Stimulated activated CD8-positive, alpha-beta memory T cell treated with anti-CD3 and anti-CD28 coated beads, Interleukin-2, amount 100 ng/mL, for 1 hour (primary cell): ENCODE measurements around the gene ANKRD11.
"Not testable (repeated sequence)": the region's sequence is repeated elsewhere in the genome, so short reads cannot be mapped to it uniquely, and the experiment has no call there.

Experiments used
- DNase-seq, 2 donors: peaks; one replicate each; pipeline ENCODE4 v3.0.0-alpha.2; 2020; ENCODE audit warnings: low read depth in 2 of 2

The ANKRD11 gene

DNA sequence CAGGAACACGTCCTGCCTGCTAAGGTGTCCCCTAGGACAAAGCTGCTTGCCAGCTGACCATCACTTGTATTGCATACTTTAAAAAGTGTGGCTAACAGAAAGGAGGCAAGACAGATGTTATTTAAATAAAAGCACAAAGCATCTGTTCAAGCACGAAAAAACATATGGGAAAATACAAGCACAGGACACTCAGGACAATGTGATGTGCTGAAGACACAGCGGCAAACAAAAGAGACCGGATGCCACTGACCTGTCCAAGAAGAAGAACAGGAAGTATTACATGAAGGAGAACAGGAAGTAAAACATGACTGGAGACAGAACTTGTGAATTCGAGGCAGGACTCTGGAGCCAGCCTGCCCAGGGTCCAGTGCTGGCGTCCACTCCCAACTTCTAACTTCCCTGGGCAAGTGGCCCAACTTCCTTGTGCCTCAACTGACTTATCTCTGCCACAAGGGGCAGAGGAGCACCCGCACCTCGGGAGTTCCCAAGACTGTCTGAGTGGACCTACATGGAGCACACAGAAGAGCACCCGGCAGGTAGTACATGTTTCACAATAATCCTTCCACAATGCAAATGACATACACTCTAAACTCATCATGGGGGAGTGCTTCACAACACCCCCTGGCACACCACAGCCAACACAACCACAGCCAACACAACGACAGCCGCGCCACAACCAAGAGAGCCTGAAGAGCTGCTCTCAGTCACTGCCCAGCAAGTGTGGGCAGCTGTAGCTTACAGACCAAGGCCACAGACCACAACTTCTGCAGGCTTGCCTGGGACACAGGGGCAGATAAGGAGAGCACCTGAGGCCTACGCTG lies 36.6 kb downstream of the ANKRD11 start:
- DNase-seq: no peak

DNA sequence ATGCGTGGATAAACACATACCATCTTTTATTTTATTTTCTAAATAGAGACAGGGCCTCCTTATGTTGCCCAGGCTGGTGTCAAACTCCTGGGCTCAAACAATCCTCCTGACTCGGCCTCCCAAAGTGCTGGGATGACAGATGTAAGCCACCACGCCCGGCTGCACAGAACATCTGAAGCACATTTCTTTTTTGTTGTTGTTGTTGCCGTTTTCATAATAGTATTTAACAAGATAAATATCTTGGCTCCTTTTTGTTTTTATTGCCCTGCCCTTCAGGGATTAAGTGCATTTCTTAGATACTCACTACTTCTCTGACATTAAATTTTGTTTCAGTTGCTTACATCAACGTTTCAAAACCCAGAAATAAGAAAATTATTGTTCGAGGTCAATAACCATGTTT lies 37.4 kb downstream of the ANKRD11 start:
- DNase-seq: no peak

- no peak for DNase-seq
Measured at GRCh38 chr16:89452241-89452640, 38.1 kb downstream of the ANKRD11 start.

DNA sequence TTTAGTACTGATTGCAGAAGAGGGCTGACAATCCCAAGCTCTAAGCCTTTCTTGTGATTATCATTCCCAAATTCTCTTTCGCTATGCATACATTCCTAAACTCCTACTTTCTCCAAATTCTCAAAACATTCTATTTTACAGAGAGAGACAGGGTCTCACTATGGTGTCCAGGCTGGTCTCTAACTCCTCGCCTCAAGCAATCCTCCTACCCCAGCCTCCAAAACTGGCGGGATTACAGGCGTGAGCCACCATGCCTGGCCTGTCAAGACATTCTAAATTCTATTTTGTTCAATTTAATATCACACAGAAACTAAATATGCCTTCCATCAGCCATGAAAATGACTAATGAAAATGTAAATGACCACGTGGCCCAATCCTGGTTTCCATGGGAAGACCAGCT lies 39.8 kb downstream of the ANKRD11 start:
- no peak for DNase-seq

GRCh38 chr16:89449726-89450335 lies 40.5 kb downstream of the ANKRD11 start:
- no peak for DNase-seq

DNA sequence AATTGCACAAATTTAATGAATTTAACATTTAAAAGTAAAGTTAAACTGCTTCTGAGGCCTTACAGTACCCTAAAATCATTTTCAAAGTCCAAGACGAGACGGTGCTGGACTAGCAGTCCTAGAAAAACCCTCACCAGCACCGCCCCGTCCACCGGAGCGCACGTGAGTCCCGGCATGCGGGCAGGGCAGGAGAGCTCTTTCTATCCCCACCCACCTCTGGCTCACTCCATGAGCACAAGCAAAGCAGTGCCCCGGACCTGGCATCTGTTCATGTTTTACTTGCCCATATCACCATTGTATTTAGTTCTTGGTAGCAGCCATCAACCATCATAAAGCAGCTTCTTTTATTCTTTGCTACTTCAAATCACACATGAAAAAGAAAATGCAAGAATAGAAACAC lies 41.7 kb downstream of the ANKRD11 start:
- no peak for DNase-seq

- no peak for DNase-seq
Measured at GRCh38 chr16:89446975-89447293, 43.4 kb downstream of the ANKRD11 start.

- no peak for DNase-seq
Measured at GRCh38 chr16:89446136-89446974, 44.0 kb downstream of the ANKRD11 start.

- no peak for DNase-seq
Measured at GRCh38 chr16:89445166-89445565, 45.2 kb downstream of the ANKRD11 start.

- no peak for DNase-seq
Measured at GRCh38 chr16:89444728-89445127, 45.6 kb downstream of the ANKRD11 start.

DNA sequence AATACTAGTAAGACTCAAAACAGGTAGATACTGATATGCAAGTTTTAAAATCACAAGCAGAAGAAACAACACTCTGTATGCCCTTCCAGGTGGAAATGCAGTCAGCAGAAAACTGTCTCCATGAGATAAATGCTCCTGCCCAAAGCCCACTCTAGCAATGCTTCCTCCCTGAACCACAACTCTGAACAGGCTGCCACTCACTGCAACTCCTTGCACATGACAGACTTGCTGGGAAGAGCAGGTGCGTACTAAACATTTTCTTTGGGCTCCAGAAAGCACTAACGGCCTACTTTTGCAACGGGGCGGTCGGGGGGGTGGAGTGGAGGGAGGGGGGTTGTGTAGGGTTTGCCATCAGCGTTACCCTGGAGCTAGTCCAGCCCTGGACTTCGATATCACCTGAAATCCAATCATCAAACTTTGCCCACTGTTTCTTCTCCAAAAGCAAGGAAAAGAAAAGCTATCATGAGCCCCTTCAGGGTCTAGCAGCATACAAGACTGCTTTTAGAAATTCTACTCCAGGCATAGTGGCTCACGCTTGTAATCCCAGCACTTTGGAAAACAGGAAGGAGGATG lies 46.1 kb downstream of the ANKRD11 start:
- DNase-seq: no peak

- DNase-seq: no peak
Measured at GRCh38 chr16:89443727-89444084, 46.7 kb downstream of the ANKRD11 start.

DNA sequence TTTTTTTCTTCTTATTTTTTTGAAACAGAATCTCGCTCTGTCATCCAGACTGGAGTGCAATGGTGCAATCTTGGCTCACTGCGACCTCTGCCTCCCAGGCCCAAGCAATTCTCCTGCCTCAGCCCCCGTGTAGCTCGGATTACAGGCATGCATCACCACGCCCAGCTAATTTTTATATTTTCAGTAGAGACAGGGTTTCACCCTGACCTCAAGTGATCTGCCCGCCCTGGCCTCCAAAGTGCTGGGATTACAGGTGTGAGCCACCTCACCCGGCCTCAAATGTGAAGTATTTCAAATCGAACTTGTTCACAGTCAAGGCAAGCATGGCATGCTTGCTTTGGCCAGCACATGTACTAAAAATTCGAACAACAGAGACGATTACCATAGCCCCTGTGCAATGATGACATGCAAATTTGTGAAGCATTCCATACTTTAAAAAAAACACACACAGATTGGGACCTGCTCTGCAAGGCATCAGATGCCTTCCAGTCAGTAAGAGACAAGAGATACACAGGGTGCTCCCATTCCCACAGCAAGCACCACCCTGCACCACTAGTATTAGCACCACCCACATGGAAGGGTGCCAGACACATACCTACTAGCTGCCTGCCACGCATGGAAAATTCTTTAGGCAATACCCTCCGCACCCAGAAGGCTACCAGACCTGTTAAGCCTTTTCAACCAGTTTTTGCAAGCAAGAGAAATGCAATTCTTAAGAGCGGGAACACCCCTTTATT lies 47.2 kb downstream of the ANKRD11 start:
- no peak for DNase-seq

DNA sequence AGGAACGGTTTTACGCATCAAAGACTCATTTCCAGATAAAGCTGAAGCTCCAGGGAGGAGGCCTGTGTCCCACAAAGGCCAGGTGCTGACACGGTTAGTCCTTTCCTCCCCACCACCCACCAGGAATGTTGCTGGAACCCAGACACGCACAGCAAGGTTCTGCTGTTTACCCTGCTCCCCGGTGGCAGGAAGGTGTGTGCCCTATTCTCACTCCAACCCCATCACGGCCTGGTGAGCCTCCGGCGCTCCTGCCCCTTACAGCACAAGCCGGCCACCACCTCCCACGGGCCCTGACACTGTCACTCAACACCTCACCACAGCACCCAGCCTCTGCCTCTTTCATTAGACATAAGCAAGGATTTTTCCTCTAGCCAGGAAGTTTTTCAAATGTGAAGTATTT lies 47.8 kb downstream of the ANKRD11 start:
- DNase-seq: no peak

- DNase-seq: no peak
Measured at GRCh38 chr16:89439659-89440058, 50.7 kb downstream of the ANKRD11 start.

DNA sequence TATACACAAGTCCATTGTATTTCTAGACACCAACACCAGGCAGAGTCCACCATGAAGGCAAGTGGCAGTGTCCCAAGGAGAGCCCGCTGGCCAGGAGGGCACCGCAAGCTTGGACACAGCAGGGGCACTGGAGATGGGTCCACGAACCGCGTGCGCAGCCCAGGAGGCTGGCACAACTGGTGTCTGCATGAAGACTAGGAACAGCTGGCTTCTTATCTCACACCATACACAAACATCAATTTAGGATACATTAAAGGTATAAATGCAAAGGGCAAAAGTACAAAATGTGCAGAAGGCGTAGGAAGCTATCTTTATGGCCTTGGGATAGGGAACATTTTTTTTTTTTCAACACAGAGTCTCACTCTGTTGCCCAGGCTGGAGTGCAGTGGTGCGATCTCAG lies 52.4 kb downstream of the ANKRD11 start:
- no peak for DNase-seq

- no peak for DNase-seq
Measured at GRCh38 chr16:89437251-89437987, 52.9 kb downstream of the ANKRD11 start.

- no peak for DNase-seq
Measured at GRCh38 chr16:89436366-89436765, 54.0 kb downstream of the ANKRD11 start.

DNA sequence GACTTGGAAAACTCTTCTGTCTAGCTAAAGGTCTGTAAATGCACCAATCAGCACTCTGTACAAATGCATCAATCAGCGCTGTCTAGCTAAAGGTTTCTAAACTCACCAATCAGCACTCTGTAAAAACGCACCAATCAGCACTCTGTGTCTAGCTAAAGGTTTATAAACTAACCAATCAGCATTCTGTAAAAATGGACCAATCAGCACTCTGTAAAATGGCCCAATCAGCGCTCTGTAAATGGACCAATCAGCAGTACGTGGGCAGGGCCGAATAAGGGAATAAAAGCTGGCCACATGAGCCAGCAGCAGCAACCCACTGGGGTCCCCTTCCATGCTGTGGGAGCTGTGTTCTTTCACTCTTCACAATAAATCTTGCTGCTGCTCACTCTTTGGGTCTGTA lies 55.3 kb downstream of the ANKRD11 start:
- DNase-seq: not testable (repeated sequence)

- DNase-seq: no peak
Measured at GRCh38 chr16:89434490-89434889, 55.9 kb downstream of the ANKRD11 start.

DNA sequence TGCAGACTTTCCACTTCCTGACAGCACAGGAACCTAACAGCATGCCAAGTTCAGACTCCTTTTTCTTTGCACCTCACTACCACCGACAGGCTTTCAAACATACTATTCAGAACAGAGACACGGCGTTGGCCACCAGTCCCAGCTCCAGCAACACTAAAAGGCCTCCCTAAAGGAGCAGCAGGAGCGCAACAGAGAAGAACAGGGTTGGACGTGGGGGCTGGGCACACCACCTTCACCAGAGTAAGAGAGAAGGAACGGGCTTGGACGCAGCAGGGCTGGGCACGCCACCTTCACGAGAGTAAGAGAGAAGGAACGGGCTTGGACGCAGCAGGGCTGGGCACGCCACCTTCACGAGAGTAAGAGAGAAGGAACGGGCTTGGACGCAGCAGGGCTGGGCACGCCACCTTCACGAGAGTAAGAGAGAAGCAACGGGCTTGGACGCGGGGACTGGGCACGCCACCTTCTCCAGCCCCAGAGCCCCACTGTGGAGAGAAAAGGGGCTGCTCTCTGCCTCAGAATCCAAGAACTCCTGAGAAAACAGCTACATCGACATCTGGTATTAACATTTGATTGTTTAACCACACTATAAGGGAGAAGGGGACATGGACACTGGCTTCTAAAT lies 56.9 kb downstream of the ANKRD11 start:
- DNase-seq: not testable (repeated sequence)
